ENCODE measurements around the gene IGFLR1.

Gene IGFLR1

DNA sequence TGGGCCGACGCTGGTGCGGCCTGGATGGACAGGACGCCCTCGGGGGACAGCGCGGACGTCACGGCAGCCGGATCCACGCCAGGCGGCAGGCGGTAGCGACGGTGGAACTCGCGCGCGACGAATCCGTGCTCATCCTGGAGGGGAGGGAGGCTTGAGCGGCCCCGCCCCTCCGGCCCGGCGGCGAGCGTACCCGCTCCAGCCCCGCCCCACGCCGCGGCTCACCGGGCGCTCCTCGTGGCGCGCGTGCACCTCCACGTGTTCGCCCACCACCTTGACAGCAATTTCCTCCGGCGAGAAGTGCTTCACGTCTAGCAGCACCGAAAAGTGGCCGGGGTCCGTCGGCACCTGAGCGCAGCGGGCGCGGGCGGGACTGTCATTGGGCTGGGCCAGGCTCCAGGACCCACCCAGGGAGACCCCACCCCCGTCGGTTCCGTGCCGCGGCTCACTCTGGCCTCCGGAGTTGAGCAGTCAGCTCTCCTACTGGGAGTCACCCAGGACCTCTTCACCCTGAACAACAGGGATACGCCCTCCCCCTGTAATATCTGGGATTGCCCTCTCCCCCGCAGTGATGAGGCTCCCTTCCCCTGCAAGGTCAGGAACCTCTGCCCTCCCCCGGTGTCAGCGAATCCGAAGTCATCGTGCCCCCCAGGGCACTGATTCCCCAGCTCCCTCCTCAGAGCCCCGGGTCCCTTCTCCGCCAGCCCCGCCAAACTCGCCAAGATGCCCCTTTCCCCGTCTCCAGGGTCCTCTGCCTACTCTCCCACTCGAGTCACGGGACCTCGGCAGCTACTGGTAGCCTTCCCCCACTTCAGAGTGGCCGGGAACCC, 13.5 kb upstream of the IGFLR1 start:
- DNase-seq: no peak

DNA sequence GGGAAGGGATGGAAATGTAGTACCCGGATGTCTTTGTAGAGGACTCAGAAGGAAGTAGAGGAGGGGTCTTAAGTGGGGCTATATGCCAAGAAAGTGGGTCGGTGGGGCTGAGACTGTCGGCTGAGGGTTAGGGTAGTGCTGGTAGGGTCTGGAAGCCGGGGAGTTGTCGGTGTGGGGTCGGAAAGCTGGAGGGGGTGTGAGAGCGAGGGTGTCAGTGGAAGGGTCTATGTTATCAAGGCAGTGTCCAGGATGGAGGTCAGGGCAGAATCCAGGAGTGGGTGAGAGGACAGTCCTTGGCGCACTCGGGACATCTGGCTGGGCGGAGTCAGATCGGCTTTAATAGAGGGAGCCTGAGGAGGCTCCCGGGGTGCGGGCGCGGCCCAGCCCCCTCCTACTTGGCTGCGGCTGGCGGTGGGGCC, 12.9 kb upstream of the IGFLR1 start:
- DNase-seq: no peak

DNA sequence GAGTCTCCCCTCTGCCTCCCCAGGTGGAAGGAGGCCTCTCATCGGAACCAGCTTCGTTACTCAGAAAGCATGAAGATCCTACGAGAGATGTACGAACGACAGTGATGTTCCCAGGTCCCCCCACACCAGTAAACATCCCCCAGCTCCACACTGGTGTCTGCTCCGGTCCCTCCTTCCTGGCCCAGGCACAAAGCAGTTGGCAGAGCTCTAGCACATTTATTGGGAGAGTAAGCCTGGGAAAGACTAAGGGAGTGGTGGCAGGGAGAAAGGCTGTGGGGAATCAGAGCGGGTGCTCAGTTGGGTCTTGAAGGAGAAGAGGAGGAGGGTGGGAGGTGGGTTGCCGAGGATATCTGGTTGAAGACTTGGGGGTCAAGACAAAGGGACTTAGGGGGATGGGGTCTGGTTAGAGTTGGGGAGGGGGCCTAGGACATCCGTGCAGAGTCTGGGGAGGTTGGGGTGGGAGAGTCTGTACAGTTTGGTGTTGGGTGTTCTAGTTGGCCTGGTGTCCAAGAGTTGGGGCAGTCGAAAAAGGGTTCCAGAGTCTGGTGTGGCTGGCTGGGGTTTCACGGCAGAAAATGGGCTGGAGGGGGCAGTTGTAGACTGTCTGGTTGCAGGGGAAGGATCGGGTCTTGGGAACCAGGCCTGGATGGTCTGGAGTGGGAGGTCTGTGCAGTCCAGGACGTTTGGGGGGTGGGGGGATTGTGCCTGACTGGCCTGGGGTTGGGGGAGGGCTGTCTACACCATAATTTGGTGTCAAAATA, 12.3 kb upstream of the IGFLR1 start:
- no peak for DNase-seq

DNA sequence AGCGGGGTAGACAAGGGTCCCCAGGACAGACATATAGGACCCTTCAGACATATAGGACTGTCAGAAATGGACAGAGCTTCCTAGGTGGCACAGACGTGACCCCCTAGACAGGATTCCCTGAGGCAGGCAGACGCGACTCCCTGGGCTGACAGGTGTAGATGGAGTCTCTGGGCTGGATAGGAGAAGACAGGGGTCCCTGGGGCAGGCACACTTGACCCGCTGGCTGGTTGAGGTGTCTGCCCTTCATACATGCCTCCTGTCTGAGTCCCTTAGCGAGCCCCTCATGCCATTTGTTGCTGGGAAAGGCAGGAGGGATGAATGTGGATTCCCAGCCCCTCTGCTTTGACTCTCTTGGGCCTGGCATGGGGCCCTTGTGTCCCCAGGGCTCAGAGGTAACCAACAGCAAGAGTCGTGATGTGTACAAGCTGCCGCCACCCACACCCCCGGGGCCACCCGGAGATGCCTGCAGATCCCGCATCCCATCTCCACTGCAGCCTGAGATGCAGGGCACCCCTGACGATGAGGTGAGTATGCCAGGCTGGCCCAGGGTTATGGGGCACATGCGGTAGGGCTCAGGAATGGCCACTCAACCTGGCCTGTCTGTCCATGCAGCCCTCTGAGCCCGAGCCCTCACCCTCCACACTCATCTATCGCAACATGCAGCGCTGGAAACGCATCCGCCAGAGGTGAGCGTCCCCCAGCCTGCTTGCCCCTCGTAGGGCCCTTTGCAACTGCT, 11.6 kb upstream of the IGFLR1 start:
- no peak for DNase-seq

DNA sequence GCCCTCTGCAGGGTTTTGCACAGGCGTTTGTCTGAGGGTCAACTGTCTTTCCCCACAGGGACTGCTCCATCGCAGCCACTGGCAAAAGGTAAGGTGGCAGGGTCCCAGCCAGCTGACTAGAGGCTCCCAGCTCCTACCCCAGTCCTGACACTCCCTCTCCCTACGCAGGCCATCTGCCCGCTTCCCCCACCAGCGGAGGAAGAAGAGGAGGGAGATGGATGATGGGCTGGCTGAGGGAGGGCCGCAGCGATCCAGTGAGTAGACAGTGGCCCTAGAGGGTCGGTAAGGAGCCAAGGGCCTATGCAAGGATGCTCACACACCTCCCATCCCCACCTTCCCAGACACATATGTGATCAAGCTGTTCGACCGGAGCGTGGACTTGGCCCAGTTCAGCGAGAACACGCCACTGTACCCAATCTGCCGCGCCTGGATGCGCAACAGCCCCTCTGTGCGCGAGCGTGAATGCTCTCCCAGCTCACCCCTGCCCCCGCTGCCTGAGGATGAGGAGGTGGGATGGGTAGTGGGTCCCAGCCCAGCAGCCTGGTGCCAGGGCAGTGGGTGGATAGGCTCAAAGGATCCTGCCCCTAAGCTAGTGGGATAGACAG, 10.6 kb upstream of the IGFLR1 start:
- DNase-seq: no peak

DNA sequence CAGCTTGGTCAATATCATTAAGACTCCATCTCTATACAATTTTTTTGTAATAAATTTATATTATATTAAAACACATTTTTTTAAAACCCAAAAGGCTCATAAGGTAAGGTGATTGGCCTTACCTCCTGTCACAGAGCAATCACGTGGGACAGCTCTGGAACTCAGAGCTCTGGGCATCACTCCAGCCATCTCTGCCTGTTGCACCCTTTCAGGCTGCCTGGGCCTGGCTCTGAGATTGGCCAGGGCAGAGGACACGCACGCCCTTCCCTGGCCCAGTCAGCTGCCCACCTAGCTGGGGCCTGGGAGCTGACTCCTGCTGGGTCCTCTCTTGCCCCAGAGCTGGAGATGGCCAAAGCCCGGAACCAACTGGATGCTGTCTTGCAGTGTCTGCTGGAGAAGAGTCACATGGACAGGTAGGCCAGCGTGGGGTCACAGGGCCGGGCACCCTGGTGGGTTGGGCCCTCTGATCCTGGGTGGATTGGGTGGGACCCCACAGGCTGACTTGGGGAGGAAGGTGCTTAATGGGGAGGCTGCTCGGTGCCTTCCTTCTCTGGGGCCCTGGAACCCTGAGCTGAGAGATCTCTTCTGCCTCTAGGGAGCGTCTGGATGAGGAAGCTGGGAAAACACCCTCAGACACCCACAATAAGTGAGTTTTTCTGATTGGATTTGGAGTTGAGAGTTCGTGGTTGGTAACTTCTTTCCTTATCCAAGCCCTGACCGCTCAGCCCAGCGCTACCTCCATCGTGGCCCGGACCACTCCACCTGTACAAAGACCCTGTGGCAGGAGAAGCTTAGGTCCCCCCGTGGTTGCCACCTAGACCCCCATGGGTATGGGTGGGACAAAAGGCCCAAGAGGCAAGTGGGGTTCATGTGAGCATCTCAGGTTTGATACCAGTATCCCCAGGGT, 9.8 kb upstream of the IGFLR1 start:
- no peak for DNase-seq

DNA sequence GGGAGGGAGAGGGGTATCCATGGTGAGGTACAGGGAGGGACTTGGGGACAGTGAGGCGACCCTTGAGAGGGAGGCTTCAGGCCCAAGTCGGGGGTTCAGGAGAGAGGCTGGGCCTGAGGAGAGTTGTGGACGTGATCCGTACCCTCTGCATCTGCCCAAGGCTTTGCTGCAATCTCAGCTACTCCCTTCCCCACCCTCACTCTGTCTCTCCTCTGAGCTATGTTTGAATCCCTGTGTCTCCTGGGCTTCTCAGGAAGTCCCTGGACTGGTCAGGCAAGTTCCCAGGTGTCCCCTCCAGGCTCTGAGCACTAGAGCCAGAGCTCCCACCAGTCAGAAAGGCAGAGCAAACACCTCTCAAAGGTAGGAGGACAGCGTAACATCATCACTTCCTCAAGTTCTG, 7.9 kb upstream of the IGFLR1 start:
- DNase-seq: no peak

DNA sequence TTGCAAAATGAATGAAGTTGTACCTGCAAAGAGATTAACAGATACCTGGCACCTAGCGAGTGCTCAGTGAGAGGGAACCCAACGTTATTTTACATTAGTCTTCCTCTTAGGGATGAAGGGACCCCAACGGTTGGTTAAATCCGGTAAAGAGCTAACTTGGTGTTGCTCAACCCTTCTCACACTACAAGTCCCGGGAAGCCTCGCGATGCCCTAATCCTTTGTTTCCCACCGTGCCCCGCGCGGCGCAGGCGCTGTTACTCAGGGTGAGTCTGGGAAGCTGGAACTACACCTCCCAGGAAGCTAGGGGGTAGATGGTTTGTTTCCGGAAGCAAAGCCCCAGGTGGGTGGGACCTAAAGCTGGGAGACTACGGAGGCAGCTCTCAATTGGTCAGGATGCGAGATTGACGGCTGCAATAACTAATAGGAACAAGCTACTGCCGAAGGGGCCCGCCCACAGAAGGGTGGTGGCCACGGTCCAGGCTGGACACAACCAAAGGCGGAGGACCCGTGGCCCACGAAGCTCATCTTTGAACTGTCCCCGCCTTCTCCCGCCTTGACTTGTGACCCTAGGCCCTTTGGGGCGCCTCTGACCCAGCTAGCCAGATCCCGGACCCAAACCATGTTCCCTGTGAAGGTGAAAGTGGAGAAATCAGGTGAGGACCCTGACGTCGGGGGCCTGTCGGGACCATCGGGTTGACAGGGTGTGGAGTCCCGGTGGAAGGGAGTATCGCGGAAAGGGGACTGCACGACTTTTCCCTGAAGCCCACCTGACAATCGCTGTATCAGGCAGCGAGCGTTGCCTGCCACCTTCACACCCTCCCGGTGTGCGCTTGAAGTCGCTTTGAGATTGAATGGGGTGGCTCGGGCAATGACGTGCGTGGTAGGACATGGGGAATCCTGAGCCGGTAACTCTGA, 6.1 kb upstream of the IGFLR1 start, which contains the start of gene LIN37:
Gene LIN37 (plus strand): TSS at position 471 of the 915 bp plus-strand sequence. CDS start 149 bp downstream, at position 620.
- DNase-seq: peak; percentile 99

DNA sequence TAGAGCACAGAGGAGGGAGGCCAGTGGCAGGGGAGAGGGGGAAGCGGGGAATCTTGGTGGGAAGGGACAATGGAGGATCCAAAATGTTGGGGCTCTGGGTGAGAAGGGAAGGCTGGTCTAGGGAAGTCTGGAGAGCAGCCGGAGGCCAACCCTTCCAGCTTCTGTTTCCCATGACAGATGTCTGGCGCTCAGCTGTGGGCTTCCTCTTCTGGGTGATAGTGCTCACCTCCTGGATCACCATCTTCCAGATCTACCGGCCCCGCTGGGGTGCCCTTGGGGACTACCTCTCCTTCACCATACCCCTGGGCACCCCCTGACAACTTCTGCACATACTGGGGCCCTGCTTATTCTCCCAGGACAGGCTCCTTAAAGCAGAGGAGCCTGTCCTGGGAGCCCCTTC, 4.3 kb upstream of the IGFLR1 start:
- DNase-seq: no peak

DNA sequence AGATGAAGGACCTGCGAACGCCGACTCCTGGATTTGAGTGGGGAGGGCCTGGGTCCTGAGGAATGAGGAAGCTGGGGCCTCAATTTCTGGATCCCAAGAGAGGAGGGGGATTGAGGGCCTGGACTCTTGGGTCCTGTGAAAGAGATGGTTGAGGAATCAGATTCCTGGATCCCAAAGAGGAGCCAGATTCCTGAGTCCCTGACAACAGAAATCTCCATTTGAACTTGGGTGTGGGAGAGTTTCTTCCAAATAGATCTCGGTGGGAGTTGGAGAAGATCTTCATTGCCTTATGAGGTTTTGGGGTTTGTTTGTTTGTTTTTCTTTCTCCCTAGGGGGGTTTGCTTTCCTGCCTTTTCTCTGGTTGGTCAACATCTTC, 3.8 kb upstream of the IGFLR1 start:
- no peak for DNase-seq

DNA sequence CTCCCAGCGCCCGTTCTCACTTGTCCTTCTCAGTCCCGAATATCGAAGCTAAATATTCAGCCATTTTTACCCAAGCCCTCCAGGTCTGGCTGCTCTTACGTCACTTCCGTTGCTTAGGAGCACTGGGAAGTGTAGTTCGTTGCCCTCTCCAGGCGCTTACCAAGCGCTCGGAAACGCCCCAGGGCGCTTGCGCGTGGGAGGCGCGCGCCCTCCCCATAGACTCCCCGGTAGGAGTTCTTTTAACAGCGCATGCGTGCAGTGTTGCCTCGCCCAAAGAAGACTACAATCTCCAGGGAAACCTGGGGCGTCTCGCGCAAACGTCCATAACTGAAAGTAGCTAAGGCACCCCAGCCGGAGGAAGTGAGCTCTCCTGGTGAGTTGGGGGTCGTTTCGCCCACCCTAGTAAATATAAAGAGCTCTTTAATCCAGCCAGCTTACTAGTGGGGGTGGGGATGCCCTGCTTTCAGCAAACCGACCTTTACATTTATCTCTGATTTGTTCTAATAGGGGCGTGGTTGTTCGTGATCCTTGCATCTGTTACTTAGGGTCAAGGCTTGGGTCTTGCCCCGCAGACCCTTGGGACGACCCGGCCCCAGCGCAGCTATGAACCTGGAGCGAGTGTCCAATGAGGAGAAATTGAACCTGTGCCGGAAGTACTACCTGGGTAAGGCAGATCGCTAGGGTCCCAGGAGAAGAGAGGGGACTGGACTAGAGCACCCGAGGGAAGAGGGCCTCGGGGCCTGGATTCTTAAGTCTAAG, 3.3 kb upstream of the IGFLR1 start, which contains the start of the genes PSENEN and U2AF1L4:
Gene PSENEN (plus strand): TSS at position 324 of the 759 bp plus-strand sequence. CDS start 280 bp downstream, at position 604.
Gene U2AF1L4 (minus strand): TSS at position 91 of the 759 bp plus-strand sequence. CDS start 27 bp downstream, at position 64.
- DNase-seq: peak; percentile 94

DNA sequence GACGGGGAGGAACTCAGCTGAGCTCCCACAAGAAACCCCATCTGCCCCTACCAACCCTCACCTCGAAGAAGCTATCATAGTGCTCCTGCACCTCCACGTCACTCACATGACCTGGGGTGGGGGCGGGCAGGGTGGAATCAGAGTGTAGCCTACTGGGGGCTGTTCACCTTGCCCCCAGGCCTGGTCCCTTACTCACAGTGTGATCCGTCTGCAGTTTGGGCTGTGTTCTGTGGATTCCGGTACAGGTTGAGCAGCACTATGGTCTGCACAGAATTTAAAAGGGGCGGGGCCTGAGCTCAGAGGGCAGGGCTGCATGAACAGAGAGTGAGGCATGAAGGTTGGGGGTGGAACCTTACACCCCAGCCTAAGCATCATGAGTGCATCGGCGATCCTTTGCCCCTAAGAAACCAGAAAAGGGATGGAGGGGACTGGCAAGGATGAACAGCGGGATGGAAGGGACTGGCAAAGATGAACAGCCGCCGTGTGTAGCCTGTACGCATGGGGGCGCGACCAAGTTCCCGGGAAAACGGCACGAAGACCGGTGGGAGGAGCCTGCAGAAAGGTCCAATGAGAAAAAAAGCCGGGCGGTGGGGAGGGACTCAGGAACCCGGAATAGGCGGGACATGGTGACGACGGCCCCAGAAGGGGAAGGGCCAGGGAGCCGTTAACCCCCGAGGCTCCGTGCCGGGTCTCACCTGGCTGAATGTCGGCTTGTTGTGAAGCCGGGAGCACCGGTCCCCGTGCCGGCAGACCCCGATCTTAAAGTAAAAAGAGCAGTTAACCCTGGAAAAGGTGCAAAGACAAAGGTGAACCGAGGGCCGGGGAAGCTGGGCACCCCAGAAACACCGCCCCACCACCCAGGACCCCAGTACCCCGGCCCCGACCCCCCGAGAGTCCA, 2.4 kb upstream of the IGFLR1 start:
- DNase-seq: peak; percentile 63

DNA sequence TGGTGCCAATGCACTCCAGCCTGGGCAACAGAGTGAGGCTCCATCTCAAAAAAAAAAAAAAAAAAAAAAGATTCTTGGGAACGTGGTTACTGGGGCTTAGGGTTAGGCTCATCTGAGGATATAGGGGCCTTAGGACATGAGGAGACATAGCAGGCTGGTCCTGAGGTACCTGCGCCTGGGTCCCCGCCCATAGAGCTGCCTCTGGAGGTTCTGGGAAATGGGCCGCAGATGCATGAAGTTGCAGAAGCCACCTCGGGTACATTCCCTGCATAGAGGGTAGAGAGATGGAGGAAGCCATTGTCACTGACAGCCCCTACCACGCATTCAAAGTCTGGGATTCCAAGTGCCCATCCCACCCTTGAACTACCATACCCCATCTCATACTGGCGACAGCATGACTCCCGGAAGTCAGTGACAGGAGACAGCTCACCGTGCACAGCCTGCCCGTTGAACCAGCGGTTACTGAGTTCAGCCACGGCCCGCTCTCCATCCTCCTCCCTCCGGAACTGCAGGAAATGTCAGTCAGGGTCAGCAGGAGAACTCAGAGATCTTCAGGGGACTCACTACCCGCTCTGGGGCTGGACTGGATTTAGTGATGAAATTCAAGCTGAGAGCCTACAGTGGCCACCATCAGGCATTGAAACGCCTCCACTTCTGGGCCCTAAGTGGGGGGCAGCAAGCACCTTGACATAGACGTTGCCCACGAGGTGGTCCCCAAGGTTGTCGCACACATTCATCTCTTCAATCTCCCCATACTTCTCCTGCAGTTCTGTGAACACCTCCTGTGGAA, 1.6 kb upstream of the IGFLR1 start:
- DNase-seq: no peak

DNA sequence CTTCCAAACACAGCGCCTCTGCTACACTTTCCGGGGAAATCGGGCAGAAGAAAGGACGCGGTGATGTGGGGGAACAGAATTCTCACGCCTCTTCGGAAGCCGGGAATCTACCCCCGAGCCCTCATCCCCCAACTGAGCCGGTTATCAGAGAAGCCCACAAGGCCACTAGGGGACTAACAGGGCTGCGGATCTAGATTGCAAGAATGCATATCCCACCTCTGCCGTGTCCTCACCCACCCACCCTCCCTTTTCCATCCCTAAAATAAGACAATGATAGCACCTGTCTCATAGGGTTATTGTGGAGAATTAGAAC, 1.1 kb downstream of the IGFLR1 start:
- DNase-seq: no peak

DNA sequence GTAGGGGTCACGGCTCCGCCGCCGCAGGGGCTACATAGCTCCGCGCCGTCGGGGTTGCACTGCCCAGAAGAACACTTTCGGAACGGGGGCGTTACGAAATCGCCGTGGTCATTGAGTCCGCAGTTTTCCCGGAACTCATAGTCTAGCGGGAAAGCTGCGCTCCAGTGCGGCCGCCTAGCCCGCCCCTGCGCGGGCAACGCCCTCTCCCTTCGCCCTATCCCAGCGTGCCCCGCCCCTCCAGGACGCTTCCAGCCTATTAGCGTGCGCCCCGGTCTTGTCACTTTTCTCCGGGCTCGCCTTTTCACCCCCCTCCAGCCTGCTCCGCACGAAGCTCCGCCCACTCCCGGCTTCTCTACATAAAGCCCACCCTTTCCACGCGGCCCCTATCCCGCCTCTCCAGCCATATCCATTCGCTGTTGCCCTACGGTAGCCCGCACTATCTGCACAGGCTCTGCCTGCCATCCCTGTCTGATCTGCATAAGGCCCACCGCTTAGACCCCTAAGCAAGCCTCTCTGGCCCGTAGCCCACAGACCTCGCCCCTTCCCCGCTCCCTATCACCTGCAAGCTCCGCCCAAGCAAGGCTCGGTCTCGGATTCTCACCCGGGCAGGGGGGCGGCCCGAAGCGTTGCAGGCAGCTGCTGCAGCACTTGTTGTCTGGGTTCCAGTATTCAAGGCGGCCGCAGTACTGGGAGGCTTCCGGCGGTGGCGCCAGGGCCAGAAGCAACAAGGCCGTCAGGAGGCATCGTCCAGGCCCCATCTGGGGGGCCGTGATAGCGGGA, 1.6 kb downstream of the IGFLR1 start:
- DNase-seq: peak; percentile 82

DNA sequence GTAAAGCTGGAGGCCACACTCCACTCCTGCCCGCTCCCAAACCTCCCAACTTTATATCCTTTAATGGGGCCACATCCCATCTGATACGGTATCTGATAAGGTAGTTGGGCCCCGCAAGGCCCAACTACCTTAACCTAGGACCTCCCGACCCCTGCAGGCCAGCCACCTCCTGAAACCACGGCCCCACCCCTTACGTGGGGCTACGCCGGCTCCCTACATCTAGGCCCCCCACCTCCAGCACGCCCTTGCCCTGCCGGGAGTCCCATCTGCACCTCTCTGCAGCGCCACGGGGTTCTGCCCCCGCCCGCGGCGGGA, 2.2 kb downstream of the IGFLR1 start:
- DNase-seq: no peak
